A673 (cell line): ENCODE results near the gene HSF5. TPM values are rescaled to one million over a fixed set of nuclear protein-coding genes. Genes with fewer than 3 reads are reported as not detected.
"Not testable (repeated sequence)": the region's sequence is repeated elsewhere in the genome, so short reads cannot be mapped to it uniquely, and the experiment has no call there.

Source experiments
- BruUV-seq: library from RNA; stranded (reverse); fragments of 400-500 nt; replicated peaks from 2 replicates; lab custom pipeline; 2021; lab: Mats Ljungman, UMichigan
- CTCF ChIA-PET: fragments of 300-600 bp; sonication (Branson Sonifier 250); formaldehyde crosslinking; loops from one replicate; lab custom pipeline; 2022; ENCODE audit warnings: antibody characterized with exemption; lab: Charles Lee
- POLR2A ChIA-PET: fragments of 300-600 bp; sonication (Branson Sonifier 250); formaldehyde crosslinking; loops from one replicate; lab custom pipeline; 2022; ENCODE audit warnings: antibody characterized with exemption; ENCODE audit not compliant: low non-redundant PET; lab: Charles Lee
- DNase-seq: peaks from one replicate; pipeline ENCODE4 v3.0.0-alpha.2; 2015; ENCODE audit warnings: low spot score
- H3K27ac ChIP-seq: fragments of 200-600 bp; sonication (generic); 2 replicates; pipeline ENCODE4 v1.5.1; 2016; ENCODE audit warnings: mixed run types, low read depth, mild to moderate bottlenecking, mixed read lengths, antibody characterized with exemption, low read length; ENCODE audit not compliant: poor library complexity, severe bottlenecking
- H3K27me3 ChIP-seq: fragments of 200-600 bp; sonication (generic); replicated peaks from 2 replicates; pipeline ENCODE4 v1.6.1; 2017; ENCODE audit warnings: mixed run types, low read depth, mild to moderate bottlenecking, mixed read lengths, antibody characterized with exemption, low read length; ENCODE audit not compliant: insufficient read depth, poor library complexity
- H3K36me3 ChIP-seq: fragments of 200-600 bp; sonication (generic); 2 replicates; pipeline ENCODE4 v1.6.1; 2016; ENCODE audit warnings: mixed run types, mild to moderate bottlenecking, mixed read lengths, antibody characterized with exemption, low read length; ENCODE audit not compliant: insufficient read depth, poor library complexity, severe bottlenecking
- H3K4me1 ChIP-seq: fragments of 200-600 bp; sonication (generic); 2 replicates; pipeline ENCODE4 v1.6.1; 2017; ENCODE audit warnings: mixed run types, mild to moderate bottlenecking, mixed read lengths, antibody characterized with exemption, low read length; ENCODE audit not compliant: insufficient read depth, poor library complexity, severe bottlenecking
- H3K4me3 ChIP-seq: fragments of 200-600 bp; sonication (generic); 2 replicates; pipeline ENCODE4 v1.5.1; 2016; ENCODE audit warnings: low read depth, mixed run types, mild to moderate bottlenecking, mixed read lengths, low read length; ENCODE audit not compliant: poor library complexity, severe bottlenecking
- H3K9me3 ChIP-seq: fragments of 200-600 bp; sonication (generic); 2 replicates; pipeline ENCODE4 v1.6.1; 2016; ENCODE audit warnings: mixed run types, low read depth, mild to moderate bottlenecking, mixed read lengths, antibody characterized with exemption, low read length; ENCODE audit not compliant: poor library complexity, severe bottlenecking
- EZH2 ChIP-seq: fragments of 200-600 bp; sonication (generic); IDR thresholded peaks from 2 replicates; pipeline ENCODE4 v1.6.1; 2017; ENCODE audit warnings: borderline replicate concordance, low read depth, mild to moderate bottlenecking, mixed read lengths, antibody characterized with exemption, low read length; ENCODE audit not compliant: poor library complexity, severe bottlenecking
- intact Hi-C: fragments of 100-400 bp; cut with micrococcal nuclease; formaldehyde crosslinking; loops from one replicate; pipeline ENCODE4 v1.10.0; 2022; ENCODE audit not compliant: unreplicated experiment
- total RNA-seq: library from RNA; stranded (reverse); gene quantifications from 2 replicates; pipeline ENCODE4 v1.2.3, GENCODE V29; 2021
- TF ChIP-seq, protein P1 (sequence below): fragments of 300-800, 200-600 bp; sonication (generic); conservative IDR thresholded peaks from 2 replicates; pipeline ENCODE4 v1.5.1; 2017; ENCODE audit warnings: low read depth, mild to moderate bottlenecking, antibody characterized with exemption, low read length, moderate library complexity, mixed read lengths

The HSF5 gene
- total RNA-seq, 1 experiment from 2014 or later = 0.06 TPM

DNA sequence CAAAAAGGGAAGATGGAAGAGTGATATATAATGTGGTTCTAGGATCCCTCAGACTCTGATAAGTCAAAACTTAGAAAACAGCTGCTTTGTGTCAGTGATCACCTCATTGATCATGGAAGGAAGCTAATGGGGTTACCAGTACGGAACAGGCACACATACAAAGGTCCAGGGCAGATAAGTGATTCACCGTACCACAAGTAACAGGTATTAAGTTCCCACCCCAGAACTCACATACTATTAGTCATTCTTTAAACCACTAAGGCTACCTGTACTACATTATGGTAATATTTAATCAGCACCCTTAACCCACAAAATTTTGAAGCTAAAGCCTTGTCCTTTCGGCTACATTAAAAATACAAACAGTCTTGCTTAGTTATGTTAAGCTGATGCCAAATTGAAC lies 88.2 kb downstream of the HSF5 start:
- no peaks in the 10 kb centered on the region for H3K9me3 ChIP-seq
- H3K4me1 ChIP-seq = no peaks in the 10 kb centered on the region
- no peaks in the 10 kb centered on the region for H3K36me3 ChIP-seq
- no TSS peak for BruUV-seq
- DNase-seq = no peak
- no peak overlapping the region for H3K4me3 ChIP-seq
- peaks cover 66% of the 10 kb centered on the region for H3K27me3 ChIP-seq
- CTCF ChIA-PET = no interaction called here
- TF ChIP-seq, protein P1, sequence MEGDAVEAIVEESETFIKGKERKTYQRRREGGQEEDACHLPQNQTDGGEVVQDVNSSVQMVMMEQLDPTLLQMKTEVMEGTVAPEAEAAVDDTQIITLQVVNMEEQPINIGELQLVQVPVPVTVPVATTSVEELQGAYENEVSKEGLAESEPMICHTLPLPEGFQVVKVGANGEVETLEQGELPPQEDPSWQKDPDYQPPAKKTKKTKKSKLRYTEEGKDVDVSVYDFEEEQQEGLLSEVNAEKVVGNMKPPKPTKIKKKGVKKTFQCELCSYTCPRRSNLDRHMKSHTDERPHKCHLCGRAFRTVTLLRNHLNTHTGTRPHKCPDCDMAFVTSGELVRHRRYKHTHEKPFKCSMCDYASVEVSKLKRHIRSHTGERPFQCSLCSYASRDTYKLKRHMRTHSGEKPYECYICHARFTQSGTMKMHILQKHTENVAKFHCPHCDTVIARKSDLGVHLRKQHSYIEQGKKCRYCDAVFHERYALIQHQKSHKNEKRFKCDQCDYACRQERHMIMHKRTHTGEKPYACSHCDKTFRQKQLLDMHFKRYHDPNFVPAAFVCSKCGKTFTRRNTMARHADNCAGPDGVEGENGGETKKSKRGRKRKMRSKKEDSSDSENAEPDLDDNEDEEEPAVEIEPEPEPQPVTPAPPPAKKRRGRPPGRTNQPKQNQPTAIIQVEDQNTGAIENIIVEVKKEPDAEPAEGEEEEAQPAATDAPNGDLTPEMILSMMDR = no peak
- no peak for TF ChIP-seq EZH2
- POLR2A ChIA-PET = no interaction called here
- H3K27ac ChIP-seq = no peak overlapping the region
- intact Hi-C loops = no loop called here

DNA sequence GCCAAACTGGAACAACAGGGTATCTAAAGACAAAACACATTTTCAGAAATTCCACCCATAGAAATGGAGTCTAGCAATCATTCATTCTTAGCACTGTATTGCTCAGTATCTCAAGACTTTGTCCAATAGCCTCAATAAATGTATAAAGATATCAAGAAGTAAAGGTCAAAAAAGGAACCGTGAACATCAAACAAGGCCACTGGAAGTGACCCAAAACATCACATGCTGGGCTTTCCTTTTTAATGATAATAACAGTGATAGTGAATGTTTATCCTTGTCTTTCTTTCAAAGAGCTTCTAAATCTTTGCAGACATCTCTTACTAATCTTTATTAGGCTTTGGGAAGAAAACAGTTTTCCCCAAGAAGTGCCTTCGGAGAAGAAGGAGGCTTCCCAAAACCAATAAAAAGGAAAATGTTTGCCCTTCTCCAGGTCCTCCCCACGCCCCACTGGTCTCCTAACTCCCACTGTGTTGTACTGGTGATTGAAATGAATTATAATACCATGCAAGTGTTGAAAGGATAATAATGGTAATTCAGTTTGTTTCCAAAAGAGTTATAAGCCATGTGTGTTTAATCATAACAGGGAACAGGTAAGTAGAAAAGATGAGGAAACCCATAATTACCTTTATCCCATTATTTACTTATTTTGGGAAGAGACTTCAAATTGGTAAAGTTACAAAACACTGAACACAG lies 89.5 kb downstream of the HSF5 start:
- no peak for DNase-seq
- Histone ChIP-seq H3K4me1 (no peaks in the 10 kb centered on the region), H3K4me3 (no peak overlapping the region), H3K27me3 (peaks cover 67% of the 10 kb centered on the region), H3K27ac (no peak overlapping the region), H3K9me3 (no peaks in the 10 kb centered on the region), H3K36me3 (no peaks in the 10 kb centered on the region)
- ChIA-PET POLR2A (no interaction called here), CTCF (no interaction called here)
- intact Hi-C loops = no loop called here
- TF ChIP-seq EZH2 = no peak
- TF ChIP-seq, protein P1 = no peak
- no TSS peak for BruUV-seq

DNA sequence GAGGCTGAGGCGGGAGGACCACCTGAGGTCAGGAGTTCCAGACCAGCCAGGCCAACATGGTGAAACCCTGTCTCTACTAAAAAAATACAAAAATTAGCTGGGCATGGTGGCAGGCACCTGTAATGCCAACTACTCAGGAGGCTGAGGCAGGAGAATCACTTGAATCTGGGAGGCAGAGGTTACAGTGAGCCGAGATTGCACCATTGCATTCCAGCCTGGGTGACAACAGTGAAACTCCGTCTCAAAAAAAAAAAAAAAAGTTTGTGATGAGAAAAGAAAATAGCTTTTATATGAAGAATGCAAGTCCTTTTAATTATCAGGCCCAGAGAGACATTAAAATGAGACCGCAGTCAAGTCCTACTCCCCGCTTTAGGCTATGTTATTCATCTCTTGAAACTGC lies 90.8 kb downstream of the HSF5 start:
- H3K4me1 ChIP-seq, DNase-seq, H3K36me3 ChIP-seq, POLR2A ChIA-PET, H3K4me3 ChIP-seq, intact Hi-C loops, BruUV-seq, H3K9me3 ChIP-seq, H3K27ac ChIP-seq, CTCF ChIA-PET: not testable (repeated sequence)
- peaks cover 64% of the 10 kb centered on the region for H3K27me3 ChIP-seq

DNA sequence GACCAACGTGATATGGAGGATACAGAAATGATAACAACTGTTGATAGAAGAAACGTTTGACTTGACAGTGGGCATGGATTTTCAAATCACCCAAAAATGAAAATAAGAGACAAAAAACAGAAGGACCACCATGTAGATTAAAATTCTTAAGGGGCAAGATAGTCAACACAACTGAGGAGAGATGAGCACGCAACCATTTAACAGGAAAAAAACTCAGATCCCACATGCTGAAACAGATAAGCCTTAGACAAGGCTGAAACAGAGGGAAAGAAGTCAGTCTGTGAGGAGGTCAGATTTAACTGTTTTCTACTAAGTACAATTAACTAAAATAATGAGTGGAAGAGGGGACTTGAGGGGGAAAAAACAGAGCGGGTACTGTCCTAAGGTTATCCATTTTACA lies 92.0 kb downstream of the HSF5 start:
- no TSS peak for BruUV-seq
- no peaks in the 10 kb centered on the region for H3K9me3 ChIP-seq
- ChIA-PET CTCF (no interaction called here), POLR2A (no interaction called here)
- H3K27ac ChIP-seq = no peak overlapping the region
- TF ChIP-seq, protein P1 = no peak
- no peak for TF ChIP-seq EZH2
- H3K4me3 ChIP-seq = no peak overlapping the region
- H3K4me1 ChIP-seq = no peaks in the 10 kb centered on the region
- no peaks in the 10 kb centered on the region for H3K36me3 ChIP-seq
- no peak for DNase-seq
- intact Hi-C loops = no loop called here
- H3K27me3 ChIP-seq = peaks cover 60% of the 10 kb centered on the region
